Fibroblast of lung (primary cell): ENCODE data around the gene RIC8B.

ENCODE experiments used
- EZH2 ChIP-seq: IDR thresholded peaks from 2 replicates; pipeline ENCODE4 v1.5.1; 2012; ENCODE audit warnings: low read length, control low read depth, mild to moderate bottlenecking; ENCODE audit errors: missing control alignments
- TF ChIP-seq, protein P1 (sequence below), 2 donors: IDR thresholded peaks in 1 of 2; conservative IDR thresholded peaks in 1 of 2; 1 replicate in 1 of 2; 2 replicates in 1 of 2; pipeline ENCODE4 v1.5.1; 2011 to 2012; ENCODE audit warnings: low read length in 2 of 2, control low read depth in 1 of 2, inconsistent platforms in 1 of 2, low read depth in 1 of 2, mild to moderate bottlenecking in 1 of 2

DNA sequence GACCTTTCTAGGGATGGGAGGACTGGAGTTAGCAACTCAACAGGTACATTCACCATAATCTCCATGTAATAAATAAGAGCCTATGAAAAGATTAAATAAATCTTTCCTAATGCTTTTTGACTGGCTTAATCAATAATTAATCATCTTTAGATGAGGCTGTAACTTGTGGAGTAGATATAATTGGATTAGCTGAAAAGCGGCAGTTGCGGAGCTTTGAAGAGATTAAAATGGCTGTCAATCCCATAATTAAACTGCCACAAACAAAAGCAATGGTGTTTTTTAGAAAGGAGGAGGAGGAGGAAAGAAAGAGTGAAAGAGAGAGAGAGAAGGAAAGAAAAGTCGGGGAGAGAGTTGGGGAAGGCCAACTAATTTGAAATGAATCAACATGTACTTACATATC lies 110.5 kb downstream of the RIC8B start:
- TF ChIP-seq, protein P1, sequence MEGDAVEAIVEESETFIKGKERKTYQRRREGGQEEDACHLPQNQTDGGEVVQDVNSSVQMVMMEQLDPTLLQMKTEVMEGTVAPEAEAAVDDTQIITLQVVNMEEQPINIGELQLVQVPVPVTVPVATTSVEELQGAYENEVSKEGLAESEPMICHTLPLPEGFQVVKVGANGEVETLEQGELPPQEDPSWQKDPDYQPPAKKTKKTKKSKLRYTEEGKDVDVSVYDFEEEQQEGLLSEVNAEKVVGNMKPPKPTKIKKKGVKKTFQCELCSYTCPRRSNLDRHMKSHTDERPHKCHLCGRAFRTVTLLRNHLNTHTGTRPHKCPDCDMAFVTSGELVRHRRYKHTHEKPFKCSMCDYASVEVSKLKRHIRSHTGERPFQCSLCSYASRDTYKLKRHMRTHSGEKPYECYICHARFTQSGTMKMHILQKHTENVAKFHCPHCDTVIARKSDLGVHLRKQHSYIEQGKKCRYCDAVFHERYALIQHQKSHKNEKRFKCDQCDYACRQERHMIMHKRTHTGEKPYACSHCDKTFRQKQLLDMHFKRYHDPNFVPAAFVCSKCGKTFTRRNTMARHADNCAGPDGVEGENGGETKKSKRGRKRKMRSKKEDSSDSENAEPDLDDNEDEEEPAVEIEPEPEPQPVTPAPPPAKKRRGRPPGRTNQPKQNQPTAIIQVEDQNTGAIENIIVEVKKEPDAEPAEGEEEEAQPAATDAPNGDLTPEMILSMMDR (conservative IDR thresholded peaks at IDR 0.05 in 1 of 2, IDR thresholded peaks at IDR 0.05 in 1 of 2; ENCODE audit: low read depth in 1 of 2, low read length in 2 of 2): no peak
- no peak for TF ChIP-seq EZH2
